Measurements from ENCODE around the gene PPP1R9A.
"Not testable (repeated sequence)": the region's sequence is repeated elsewhere in the genome, so short reads cannot be mapped to it uniquely, and the experiment has no call there.

PPP1R9A gene

DNA sequence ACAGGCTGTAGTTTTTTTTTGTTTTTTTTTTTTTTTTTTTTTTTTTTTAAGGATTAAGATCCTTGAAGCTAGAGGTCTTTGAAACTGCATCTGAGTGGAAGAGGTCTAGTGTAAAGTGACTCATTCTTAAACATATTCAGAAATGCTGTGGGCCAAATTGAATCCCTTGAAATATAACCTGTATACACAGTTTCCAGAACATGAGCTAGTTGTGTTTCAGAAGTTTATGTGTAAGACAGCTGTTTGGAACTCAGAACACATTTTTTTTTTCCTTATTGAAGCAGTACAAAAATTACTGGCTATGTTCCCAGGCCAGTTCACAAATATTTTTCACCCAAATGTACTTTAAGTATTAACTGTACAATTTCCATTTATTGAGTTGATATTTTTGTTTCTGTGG is 67.9 kb downstream of the PPP1R9A start:
- no peak for DNase-seq (ENCODE audit: low spot score)

GRCh38 chr7:94980418-94981142 is 73.2 kb downstream of the PPP1R9A start:
- DNase-seq (ENCODE audit: low spot score), result no peak

DNA sequence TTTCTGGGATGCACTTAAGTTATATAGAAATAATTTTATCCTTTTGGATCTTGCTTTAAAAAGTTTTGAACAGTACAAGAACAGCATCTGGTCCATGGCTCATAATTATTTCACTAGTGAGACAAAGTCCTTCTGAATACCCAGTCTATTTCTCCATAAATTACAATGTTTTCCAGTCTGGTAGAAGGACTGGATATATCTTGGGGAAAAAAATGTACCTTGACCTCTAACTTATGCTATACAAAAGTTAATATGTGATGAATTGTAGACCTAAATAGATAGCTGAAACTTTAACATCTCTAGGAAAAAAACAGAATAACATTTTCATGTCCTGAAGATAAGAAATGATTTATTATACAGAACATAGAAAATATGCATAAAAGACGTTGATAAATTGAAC is 88.5 kb downstream of the PPP1R9A start:
- no peak for DNase-seq (ENCODE audit: low spot score)

DNA sequence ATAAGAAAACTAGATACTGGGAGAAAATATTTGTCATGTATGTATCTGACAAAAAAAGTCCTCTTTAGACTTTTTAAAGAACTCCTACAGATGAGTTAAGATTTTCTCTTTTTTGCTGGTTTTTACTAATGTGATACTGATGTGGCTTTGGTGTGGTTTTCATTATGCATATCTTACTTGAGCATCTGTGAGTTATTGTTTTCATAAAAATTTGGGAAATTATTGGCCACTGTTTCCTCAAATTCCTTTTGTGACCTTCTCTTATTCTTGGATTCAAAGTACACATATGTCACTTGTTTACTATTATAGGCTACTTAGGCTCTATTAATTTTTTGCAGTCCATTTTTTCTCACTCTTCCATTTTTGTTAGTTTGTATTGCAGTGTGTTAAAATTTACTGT is 89.0 kb downstream of the PPP1R9A start:
- DNase-seq (ENCODE audit: low spot score), result no peak

DNA sequence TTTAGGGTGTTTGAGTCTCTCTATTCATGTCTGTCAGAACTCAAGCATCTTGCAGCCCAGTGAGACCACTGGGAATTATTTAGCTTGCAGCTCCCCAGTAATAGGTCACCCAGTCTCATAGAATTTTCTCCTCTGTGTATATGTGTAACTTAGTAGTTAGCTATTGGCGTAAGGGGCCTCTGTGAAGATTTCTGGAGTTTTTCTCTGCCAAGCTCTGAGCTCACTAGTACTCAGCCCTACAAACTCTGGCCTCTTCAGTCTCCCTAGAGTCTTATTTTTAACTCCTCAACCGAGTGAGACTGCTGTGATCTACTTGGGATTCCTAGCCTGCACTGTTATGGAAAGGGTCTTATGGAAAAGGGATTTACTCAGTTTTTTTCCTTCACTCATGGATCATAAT is 90.2 kb downstream of the PPP1R9A start:
- DNase-seq (ENCODE audit: low spot score), result no peak

- DNase-seq (ENCODE audit: low spot score), result no peak
Measured at GRCh38 chr7:94998266-94999068, 91.1 kb downstream of the PPP1R9A start.

DNA sequence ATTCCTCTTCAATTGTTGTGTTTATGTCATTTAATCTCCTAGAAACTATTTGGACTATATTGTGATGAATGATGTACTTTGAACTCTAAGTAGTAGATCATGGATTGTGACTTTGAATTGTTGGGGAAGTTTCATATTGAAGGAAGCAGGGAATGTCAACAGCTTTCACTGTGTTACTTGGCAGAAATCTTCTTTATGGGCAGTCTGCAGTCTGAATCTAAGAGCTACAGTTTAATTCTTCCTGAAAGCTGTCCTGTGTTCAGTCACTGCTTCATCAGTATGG is 91.6 kb downstream of the PPP1R9A start:
- no peak for DNase-seq (ENCODE audit: low spot score)

DNA sequence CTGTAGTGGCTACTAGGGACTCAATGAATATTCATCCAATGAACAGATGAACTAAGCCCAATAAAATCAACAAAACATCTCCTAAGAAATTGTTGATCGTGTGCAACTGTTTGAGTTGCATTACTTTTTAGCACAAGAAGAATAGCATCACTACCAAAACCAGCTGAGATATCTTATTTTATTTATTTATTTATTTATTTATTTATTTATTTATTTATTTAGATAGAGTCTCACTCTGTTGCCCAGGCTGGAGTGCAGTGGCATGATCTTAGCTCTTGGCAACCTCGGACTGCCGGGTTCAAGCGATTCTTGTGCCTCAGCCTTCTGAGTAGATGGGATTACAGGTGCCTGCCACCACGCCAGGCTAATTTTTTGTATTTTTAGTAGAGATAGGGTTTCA is 92.2 kb downstream of the PPP1R9A start:
- not testable (repeated sequence) for DNase-seq (ENCODE audit: low spot score)

DNA sequence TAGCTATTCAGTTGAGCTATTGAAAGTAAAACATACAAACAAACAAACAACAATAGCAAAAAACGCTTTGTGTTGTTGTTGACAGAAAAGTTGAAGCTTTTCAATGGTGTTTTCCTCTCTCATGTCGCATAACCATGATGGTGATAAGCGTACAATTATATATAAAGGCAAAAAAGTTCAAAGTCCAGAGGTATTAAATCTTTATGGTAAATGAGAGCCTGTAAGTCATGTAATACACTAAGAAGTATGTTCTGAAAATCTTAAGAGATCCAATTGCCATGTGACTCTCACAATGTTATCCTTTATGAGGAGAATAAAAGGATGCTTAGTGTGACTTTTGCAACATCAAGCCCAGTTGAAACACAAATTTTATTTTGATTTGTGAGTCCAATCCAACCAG is 93.9 kb downstream of the PPP1R9A start:
- no peak for DNase-seq (ENCODE audit: low spot score)

DNA sequence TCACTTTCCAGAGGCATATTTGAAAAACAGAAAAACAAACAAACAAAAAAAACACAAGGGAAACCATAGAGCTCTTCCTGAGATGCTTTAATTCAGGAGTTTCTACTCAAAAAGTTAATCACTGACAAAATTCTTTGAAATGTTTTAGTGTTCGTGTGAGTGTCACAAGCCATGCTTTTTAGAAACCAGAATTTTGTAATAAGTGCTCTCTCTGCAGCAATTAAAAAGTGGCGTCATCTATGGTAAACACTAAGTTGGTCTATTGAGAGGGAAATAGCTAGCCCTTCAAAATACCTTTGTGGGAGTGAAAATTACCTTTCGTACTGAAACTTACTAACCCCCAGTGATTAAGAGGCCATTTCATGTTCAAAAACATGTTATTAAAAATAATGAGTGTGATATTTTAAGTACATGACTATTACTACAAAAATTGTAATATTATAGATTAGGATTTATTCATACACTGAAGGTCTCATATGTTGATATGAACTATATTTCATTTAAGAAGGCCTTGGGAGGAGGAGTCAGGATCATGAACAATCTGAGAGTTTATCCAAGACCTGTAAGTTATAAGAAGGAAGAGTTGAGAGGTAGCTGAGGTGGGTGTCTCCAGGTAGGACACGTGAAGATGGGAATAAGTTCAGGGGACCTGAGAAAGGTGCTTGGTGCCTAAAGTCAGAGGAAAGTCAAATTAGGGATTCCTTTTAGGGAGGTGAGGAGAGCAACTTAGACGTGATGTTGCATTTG is 94.6 kb downstream of the PPP1R9A start:
- no peak for DNase-seq (ENCODE audit: low spot score)

DNA sequence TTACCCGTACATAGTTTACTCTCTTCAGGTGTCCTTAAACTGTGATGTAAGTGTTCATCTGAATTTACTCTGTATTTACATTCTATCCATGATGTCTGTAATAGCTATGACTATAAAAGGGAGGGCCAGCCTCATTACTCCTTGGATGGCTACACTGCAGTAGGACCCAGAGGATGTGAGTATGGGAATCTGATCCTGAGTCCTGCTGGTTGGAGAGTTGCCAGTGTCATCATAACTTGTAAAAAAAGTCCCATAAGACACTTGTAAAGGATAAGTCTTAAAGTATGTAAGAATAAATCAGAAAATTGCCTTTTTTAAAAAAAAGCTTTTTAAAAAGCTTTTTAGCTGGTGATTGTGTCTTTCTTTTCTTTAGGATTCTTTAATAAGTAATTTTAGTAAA is 95.4 kb downstream of the PPP1R9A start:
- no peak for DNase-seq (ENCODE audit: low spot score)

DNA sequence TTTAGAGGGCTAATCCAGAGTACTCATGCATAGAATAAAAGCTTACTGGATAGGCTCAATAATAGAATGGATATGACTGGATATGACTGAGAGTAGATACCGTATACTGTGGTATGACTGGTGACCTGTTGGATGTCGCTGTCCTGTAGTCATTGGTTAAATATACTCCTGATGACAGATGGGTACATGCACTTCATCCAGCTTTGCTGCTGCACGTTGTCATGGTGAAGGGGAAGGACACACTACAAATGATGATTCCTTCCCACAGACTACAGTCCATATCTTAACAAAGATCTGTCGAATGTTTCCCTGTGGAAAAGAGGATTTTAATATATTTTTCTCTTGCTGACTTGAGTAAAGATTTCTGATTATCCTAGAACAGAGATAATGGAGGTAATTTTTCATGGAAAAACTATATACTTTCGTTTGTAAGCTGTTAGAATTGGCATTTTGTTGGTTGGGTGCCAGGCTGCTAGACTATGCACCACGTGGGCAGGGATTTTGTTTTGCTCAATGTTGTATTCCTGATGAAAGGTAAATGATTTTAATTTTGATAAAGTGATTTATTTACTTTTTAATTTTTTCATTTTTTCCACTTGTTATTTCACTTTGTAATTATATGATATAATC is 97.3 kb downstream of the PPP1R9A start:
- no peak for DNase-seq (ENCODE audit: low spot score)

- no peak for DNase-seq (ENCODE audit: low spot score)
Measured at GRCh38 chr7:95006010-95006409, 98.6 kb downstream of the PPP1R9A start.

GRCh38 chr7:95008773-95009172 is 101.4 kb downstream of the PPP1R9A start:
- DNase-seq (ENCODE audit: low spot score), result not testable (repeated sequence)

DNA sequence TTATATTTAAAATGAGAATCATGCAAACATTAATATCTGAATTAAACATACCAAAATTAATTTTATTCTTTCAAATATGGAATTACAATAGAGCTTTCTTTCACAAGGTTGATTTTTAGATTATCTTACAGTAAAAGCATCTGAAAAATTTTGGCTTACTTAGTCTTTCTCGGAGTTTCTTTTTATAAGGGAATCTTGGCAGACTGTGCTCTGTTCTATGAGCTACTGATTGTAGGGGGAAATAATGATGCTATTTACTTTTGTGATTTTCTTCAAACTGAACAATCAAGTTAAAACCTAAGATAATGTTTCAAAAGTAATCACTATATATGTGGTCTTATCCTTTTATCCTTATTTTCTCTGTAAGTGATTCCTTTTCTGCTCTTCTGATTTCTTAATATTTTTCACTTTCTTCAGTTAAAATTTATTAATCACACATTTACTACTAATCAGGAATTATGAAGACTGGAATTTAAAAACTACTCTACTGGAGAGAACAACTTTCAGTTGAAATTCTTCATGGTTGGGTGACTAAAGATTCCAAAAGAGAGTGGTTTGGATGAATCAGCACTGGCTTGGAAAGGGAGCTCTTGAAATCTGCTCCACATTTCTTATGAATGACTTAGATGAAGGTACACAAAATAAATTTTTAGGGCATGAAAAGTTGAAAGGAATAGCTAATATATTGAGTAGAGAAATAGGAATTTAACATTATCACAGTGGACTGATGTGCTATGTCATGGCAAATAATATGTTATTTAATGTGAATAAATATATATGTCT is 103.9 kb downstream of the PPP1R9A start:
- DNase-seq (ENCODE audit: low spot score), result no peak

DNA sequence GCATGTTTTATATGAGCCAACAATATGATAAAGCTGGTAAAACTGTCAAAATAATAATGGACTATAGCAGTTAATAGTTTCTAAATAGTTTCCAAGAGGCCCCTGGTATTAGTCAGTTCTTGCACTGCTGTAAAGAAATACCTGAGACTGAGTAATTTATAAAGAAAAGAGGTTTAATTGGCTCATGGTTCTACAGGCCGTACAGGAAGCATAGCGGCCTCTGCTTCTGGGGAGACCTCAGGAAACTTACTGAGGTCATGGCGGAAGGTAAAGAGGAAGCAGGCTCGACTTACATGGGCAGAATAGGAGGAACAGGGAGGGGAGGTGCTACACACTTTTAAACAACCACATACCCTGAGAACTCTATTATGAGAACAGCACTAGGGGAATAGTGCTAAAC is 104.6 kb downstream of the PPP1R9A start:
- no peak for DNase-seq (ENCODE audit: low spot score)

DNA sequence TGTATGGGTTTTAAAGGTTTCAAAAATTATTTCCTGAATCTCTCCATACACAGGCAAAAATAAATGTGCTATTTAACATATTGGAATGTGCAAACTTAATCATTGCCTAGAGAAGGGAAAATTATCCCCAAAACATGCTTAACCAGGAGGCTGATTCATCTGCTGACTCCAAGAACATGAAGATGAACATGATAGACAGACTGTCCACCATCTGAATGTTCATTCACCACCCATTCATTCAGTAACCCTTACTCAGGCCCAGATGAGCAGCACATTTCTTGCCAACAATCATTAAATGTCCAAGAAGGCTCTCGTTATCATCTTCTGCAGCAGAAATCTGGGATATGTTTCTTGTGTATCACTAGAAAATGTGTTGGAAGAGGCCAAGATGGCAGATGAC is 110.6 kb downstream of the PPP1R9A start:
- no peak for DNase-seq (ENCODE audit: low spot score)

- DNase-seq (ENCODE audit: low spot score), result no peak
Measured at GRCh38 chr7:95026018-95026417, 118.6 kb downstream of the PPP1R9A start.

GRCh38 chr7:95026421-95027072 is 119.2 kb downstream of the PPP1R9A start:
- DNase-seq (ENCODE audit: low spot score), result no peak

DNA sequence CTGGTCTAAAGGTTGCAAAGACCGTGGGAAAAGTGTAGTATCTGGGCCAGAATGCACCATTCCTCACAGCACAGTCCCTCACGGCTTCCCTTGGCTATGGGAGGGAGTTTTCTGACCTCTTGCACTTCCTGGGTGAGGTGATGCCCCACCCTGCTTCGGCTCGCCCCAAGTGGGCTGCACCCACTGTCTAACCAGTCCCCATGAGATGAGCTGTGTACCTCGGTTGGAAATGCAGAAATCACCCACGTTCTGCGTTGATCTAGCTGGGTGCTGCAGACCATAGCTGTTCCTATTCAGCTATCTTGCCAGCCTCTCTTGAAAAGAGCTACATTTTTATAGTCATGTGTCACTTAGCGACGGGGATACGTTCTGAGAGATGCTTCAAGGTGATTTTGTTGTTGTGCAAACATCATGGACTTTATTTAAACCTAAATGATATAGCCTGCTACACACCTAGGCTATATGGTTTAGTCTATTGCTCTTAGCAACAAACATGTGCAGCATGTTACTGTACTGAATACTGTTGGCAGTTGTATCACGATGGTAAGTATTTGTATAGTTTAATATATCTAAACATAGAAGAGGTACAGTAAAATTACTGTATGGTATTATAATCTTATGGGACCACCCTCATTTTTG is 120.0 kb downstream of the PPP1R9A start:
- no peak for DNase-seq (ENCODE audit: low spot score)

DNA sequence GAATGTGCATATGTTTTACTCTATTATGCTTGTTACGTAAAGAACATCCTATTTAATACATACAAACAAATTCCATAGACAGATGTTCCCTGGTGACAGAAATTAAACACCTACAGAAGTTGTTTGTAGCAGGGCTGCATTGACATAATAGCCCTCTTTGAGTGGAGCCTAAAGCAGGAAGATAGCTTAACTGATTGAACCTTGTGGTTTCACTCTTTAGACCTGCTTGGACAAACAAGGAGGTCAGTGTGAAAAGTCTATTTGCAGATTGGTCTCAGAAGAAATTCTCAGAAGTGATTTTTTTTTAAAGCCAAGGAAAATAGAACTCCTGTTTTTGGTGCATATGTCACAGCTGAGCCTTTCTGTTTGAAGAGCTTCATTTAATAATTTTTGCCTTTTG is 121.3 kb downstream of the PPP1R9A start:
- DNase-seq (ENCODE audit: low spot score), result peak; percentile 23

All from HuH-7 (cell line).